SU-DHL-6 (cell line): Measurements from ENCODE around the gene GJB1.

Source experiments
- EZH2phosphoT487 ChIP-seq: fragments of 200-600 bp; sonication (generic), shearing (Covaris generic); conservative IDR thresholded peaks from 2 replicates; pipeline ENCODE4 v1.6.1; 2018; ENCODE audit warnings: mild to moderate bottlenecking, antibody characterized with exemption, low read length, moderate library complexity, mixed read lengths
- TF ChIP-seq, protein P1 (sequence below): fragments of 200-600 bp; sonication (generic); IDR thresholded peaks from one replicate; pipeline ENCODE4 v1.5.1; 2017; ENCODE audit warnings: antibody characterized with exemption, mild to moderate bottlenecking, low read length, moderate library complexity; ENCODE audit not compliant: insufficient read depth, poor library complexity, severe bottlenecking

DNA sequence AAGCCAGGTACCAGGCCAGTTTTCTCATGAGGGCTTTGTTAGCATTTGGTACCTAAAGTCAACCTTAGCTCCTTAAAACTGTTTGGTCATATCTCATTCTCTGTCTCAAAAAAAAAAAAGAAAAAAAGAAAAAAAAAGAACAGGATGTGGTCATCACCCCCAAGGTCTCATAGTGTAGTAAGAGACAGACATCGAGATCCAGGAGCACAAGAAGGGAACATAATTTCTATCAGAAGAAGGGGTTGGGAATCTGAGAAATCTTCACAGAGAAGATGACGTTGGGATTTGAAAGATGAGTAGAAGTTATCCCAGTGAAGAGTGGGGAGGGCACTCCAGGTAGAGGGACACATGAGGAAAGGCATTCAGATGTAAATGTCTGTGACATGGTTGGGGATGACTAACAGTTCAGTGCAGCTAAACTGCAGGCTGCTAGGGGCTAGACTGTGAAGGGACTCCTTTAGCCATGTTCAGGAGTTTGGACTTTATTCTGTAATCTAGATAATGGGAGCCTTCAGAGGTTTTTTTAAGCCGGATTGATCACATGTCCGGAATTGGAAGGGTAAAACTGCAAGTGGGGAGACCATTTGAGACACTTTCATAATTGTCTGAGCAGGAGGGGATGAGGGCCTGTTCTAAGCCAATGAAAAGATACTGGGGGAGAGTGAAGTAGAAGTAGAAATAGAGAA, 26.9 kb upstream of the GJB1 start:
- TF ChIP-seq, protein P1, sequence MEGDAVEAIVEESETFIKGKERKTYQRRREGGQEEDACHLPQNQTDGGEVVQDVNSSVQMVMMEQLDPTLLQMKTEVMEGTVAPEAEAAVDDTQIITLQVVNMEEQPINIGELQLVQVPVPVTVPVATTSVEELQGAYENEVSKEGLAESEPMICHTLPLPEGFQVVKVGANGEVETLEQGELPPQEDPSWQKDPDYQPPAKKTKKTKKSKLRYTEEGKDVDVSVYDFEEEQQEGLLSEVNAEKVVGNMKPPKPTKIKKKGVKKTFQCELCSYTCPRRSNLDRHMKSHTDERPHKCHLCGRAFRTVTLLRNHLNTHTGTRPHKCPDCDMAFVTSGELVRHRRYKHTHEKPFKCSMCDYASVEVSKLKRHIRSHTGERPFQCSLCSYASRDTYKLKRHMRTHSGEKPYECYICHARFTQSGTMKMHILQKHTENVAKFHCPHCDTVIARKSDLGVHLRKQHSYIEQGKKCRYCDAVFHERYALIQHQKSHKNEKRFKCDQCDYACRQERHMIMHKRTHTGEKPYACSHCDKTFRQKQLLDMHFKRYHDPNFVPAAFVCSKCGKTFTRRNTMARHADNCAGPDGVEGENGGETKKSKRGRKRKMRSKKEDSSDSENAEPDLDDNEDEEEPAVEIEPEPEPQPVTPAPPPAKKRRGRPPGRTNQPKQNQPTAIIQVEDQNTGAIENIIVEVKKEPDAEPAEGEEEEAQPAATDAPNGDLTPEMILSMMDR, result no peak
- no peak for TF ChIP-seq EZH2phosphoT487
